Measurements from ENCODE around the gene CEP250.

GRCh38 chr20:35560541-35560940 is 105.1 kb downstream of the CEP250 start:
- TF ChIP-seq EZH2phosphoT487 (conservative IDR thresholded peaks at IDR 0.05; ENCODE audit: low read length) = no peak
- TF ChIP-seq CTCF (IDR thresholded peaks at IDR 0.05; ENCODE audit: insufficient read depth, low read length, poor library complexity, severe bottlenecking) = no peak
